ENCODE data around the gene OTUD7B.

OTUD7B gene

DNA sequence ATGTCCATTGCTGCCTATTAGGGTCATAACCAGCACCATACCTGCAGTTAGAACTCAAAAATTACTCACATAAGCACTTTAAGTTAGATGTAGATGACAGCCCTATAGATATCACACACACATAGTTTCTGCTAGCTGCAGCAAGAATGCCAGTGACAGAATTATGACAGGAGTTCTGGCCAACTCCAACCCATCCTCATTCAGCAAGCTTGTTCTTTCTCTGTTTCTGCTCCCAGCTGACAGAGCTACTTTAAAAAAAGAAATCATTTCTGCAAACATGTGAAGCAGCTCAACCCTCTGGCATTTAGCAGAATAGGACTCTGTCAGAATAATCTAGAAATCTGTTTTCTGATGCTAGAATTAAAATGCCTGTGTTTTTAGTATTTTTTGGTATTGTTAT is 23.8 kb upstream of the OTUD7B start:
- no peak for FAIRE-seq
- no peak for DNase-seq (ENCODE audit: insufficient read length, low spot score)
- TF ChIP-seq, protein P1, sequence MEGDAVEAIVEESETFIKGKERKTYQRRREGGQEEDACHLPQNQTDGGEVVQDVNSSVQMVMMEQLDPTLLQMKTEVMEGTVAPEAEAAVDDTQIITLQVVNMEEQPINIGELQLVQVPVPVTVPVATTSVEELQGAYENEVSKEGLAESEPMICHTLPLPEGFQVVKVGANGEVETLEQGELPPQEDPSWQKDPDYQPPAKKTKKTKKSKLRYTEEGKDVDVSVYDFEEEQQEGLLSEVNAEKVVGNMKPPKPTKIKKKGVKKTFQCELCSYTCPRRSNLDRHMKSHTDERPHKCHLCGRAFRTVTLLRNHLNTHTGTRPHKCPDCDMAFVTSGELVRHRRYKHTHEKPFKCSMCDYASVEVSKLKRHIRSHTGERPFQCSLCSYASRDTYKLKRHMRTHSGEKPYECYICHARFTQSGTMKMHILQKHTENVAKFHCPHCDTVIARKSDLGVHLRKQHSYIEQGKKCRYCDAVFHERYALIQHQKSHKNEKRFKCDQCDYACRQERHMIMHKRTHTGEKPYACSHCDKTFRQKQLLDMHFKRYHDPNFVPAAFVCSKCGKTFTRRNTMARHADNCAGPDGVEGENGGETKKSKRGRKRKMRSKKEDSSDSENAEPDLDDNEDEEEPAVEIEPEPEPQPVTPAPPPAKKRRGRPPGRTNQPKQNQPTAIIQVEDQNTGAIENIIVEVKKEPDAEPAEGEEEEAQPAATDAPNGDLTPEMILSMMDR (IDR thresholded peaks at IDR 0.05; ENCODE audit: insufficient read depth, missing control alignments) = no peak

DNA sequence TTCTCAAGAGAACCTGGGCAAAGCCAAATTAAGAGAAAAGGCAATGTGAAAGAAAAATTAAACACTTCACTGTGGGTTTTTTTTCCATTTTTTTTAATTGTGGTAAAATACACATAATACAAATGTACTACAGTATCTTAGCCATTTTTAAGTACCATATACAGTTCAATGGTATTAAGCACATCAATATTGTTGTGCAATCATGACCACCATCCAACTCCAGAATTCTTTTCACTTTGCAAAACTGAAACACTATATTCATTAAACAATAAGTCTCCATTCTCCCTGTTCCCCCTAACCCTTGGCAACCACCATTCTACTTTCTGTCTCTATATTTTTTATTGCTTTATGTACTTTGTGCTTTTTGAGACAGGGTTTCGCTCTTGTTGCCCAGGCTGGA is 17.8 kb upstream of the OTUD7B start:
- no peak for DNase-seq (ENCODE audit: insufficient read length, low spot score)
- FAIRE-seq = no peak
- TF ChIP-seq, protein P1 (IDR thresholded peaks at IDR 0.05; ENCODE audit: insufficient read depth, missing control alignments) = no peak

DNA sequence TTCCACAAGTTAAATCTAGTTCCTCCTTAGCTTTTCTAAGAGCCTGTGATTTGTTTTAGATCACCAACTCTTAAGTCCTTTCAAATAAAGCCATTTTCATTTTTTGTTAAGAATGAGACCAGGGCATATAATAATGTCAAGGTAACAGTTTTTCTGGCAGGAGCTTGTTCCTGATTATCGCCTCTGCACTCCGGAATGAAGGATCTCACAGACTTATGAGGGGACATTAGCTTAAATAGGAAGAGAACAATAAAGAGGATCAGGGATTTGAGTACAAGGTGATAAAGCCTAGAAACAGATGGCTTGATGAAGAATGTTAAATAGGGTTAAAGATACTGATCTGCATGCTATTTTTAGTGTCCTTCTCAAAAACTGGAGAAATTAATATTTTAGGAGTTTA is 13.6 kb upstream of the OTUD7B start:
- FAIRE-seq = peak; percentile 94

DNA sequence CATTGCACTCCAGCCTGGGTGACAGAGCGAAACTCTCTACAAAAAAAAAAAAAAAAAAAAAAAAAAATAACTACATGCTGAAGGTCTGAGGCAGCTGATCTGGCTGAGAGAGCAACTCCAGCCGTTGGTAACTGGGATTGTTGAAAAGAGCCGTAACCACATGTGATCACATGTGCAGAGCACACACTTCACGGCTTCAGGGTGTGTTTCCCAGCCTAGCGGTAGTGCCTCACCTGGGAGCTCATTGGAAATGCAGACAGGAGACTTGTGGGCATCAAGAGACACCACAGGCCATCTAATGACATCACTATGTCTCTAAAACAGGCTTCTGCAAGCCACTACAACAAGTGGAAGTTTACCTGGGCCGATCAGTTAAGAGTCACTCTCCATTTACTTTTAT is 11.8 kb upstream of the OTUD7B start:
- TF ChIP-seq, protein P1 (IDR thresholded peaks at IDR 0.05; ENCODE audit: insufficient read depth, missing control alignments) = no peak
- no peak for FAIRE-seq

More for the DNA sequence above, 13.6 kb upstream of the OTUD7B start:
- DNase-seq (ENCODE audit: insufficient read length, low spot score) = peak; percentile 38
- TF ChIP-seq, protein P1 (IDR thresholded peaks at IDR 0.05; ENCODE audit: insufficient read depth, missing control alignments) = no peak

DNA sequence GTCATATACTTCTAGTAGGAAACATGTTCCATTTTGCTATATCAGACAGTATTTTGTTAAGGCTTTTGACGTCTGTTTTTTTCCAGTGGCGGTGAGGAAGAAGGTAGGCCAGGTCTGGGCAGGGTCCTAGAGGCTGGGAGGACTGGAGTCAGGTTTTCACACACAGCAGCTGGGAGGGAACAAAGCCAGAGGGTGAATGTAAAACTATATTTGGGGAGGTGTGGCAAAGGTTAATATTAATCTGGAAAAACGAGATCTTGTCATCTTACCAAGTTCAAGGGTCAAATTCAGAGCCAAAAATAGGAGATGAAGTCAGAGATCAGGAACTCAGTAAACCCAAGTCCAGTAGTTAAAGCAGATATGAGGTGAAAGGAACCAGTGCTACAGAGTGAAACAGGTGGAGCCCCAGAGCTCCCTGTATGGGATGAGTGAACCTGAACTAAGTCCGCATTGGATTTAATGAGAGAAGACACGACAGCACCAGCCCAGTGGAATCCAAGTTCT is 10.7 kb upstream of the OTUD7B start:
- TF ChIP-seq, protein P1 (IDR thresholded peaks at IDR 0.05; ENCODE audit: insufficient read depth, missing control alignments) = no peak
- no peak for DNase-seq (ENCODE audit: insufficient read length, low spot score)
- no peak for FAIRE-seq

More for the DNA sequence above, 11.8 kb upstream of the OTUD7B start:
- DNase-seq (ENCODE audit: insufficient read length, low spot score) = no peak

DNA sequence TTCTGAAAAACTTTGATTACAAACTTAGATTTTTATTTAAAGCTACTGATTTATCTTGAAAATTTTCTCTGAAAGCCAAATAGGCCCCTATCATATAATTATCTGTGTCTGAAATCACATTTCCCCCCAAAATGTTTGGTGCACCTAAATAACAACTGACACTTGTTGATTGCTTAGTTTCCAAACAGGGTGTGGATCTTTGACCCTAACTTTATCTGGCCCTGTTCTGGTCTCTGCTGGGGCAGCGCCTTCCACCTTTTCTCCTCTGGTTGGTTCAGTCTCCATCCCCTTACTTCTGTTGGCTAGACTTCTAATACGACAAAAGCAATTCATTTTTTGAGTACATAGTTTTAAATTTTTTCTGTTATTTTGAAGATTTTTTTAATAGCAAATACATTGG is 10.2 kb upstream of the OTUD7B start:
- TF ChIP-seq, protein P1 (IDR thresholded peaks at IDR 0.05; ENCODE audit: insufficient read depth, missing control alignments) = no peak
- FAIRE-seq (no peak), DNase-seq (ENCODE audit: insufficient read length, low spot score) (no peak)

DNA sequence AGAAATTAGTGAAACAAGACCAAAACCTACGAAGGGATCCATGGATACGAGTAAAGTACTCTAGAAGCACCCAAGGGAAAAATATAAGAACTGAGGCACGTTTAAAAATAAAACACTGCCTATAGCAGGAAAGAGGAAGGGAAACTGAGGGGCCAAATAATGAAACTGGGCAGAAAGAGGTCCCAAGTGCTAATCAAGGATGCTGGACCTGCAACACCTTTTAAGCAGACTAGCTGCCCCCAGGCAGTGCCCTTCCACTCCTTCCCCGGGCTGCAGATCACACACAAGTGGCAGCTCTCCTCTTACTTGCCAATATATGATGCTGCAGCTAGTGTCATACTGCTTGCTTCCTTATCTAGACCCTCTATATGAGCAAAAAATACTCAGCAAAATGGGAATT is 7.6 kb upstream of the OTUD7B start:
- TF ChIP-seq, protein P1 (IDR thresholded peaks at IDR 0.05; ENCODE audit: insufficient read depth, missing control alignments) = no peak
- no peak for FAIRE-seq
- no peak for DNase-seq (ENCODE audit: insufficient read length, low spot score)
